ENCODE results near the gene IFT25.
"Not testable (repeated sequence)": the region's sequence is repeated elsewhere in the genome, so short reads cannot be mapped to it uniquely, and the experiment has no call there.

Gene IFT25

GRCh38 chr1:53888681-53889080 lies 56.8 kb downstream of the IFT25 start:
- H3K27ac ChIP-seq (ENCODE audit: extremely low read depth, low read depth, low read length), result no peak overlapping the region
- POLR2A ChIA-PET, result no interaction called here

GRCh38 chr1:53883600-53883999 lies 61.9 kb downstream of the IFT25 start:
- not testable (repeated sequence) for H3K27ac ChIP-seq (ENCODE audit: extremely low read depth, low read depth, low read length); H3K4me1 ChIP-seq (ENCODE audit: control insufficient read depth, insufficient read depth, low read length); H3K9me3 ChIP-seq (ENCODE audit: control insufficient read depth, insufficient read depth, low read depth, low read length); H3K4me3 ChIP-seq (ENCODE audit: low read depth, low read length)
- H3K36me3 ChIP-seq (ENCODE audit: control insufficient read depth in 2 of 2, insufficient read depth in 1 of 2, low read length in 2 of 2), result peaks cover 0 to 44% of the 10 kb centered on the region in 2 experiments; a peak in 2 of 3 replicates
- POLR2A ChIA-PET, result interaction anchor here (1.4 kb wide), 1 partner anchor 62 kb away, joined by 6 read pairs; the partner anchor contains the start of gene IFT25
- CTCF ChIA-PET, result interaction anchor here (1.3 to 1.6 kb wide), 2 partner anchors 23 to 64 kb away, joined by 5 to 7 read pairs; no protein-coding TSS in a partner anchor

More at GRCh38 chr1:53888681-53889080, 56.8 kb downstream of the IFT25 start:
- TF ChIP-seq ZBTB48 (tag by site-specific recombination; IDR thresholded peaks at IDR 0.05), result no peak
- no peak for TF ChIP-seq ZNF449 (tag by site-specific recombination; IDR thresholded peaks at IDR 0.05)
- CTCF ChIA-PET, result interaction anchor here (0.6 to 1.2 kb wide), 3 partner anchors 60 to 1111 kb away, joined by 3 to 4 read pairs (median 3); no protein-coding TSS in a partner anchor
- H3K36me3 ChIP-seq (ENCODE audit: control insufficient read depth in 2 of 2, insufficient read depth in 1 of 2, low read length in 2 of 2), result peaks cover 0 to 29% of the 10 kb centered on the region in 2 experiments; a peak in 1 of 3 replicates
- no peak overlapping the region for H3K4me3 ChIP-seq (ENCODE audit: low read depth, low read length)
- no peaks in the 10 kb centered on the region for H3K9me3 ChIP-seq (ENCODE audit: control insufficient read depth, insufficient read depth, low read depth, low read length)
- H3K4me1 ChIP-seq (ENCODE audit: control insufficient read depth, insufficient read depth, low read length), result no peaks in the 10 kb centered on the region

GRCh38 chr1:53881853-53882252 lies 63.6 kb downstream of the IFT25 start:
- H3K4me1 ChIP-seq (ENCODE audit: control insufficient read depth, insufficient read depth, low read length); H3K4me3 ChIP-seq (ENCODE audit: low read depth, low read length); H3K27ac ChIP-seq (ENCODE audit: extremely low read depth, low read depth, low read length); POLR2A ChIA-PET; H3K9me3 ChIP-seq (ENCODE audit: control insufficient read depth, insufficient read depth, low read depth, low read length): not testable (repeated sequence)
- TF ChIP-seq ZNF146 (tag by site-specific recombination; IDR thresholded peaks at IDR 0.05), result peak; percentile 96
- peak; percentile 78 for TF ChIP-seq ZNF580 (tag by site-specific recombination; IDR thresholded peaks at IDR 0.05)
- TF ChIP-seq ZNF280D (tag by site-specific recombination; IDR thresholded peaks at IDR 0.05), result 0 out of 2 replicates have a peak, but pooled peaks have one; percentile 67
- CTCF ChIA-PET, result interaction anchor here (0.5 to 0.8 kb wide), 4 partner anchors 10 to 1637 kb away, joined by 3 to 7 read pairs (median 4); no protein-coding TSS in a partner anchor
- H3K36me3 ChIP-seq (ENCODE audit: control insufficient read depth in 2 of 2, insufficient read depth in 1 of 2, low read length in 2 of 2), result peaks cover 11 to 46% of the 10 kb centered on the region in 2 experiments

- H3K36me3 ChIP-seq (ENCODE audit: control insufficient read depth in 2 of 2, insufficient read depth in 1 of 2, low read length in 2 of 2), result peaks cover 11 to 52% of the 10 kb centered on the region in 2 experiments
- TF ChIP-seq ZNF211 (tag by site-specific recombination; IDR thresholded peaks at IDR 0.05; ENCODE audit: low read depth) (no peak), ZNF416 (tag by site-specific recombination; IDR thresholded peaks at IDR 0.05) (no peak), ZNF292 (tag by site-specific recombination; IDR thresholded peaks at IDR 0.05; ENCODE audit: borderline replicate concordance, low read depth) (no peak), ZNF2 (tag by site-specific recombination; IDR thresholded peaks at IDR 0.05) (peak; percentile 33; the same call in 1 of the 2 replicates), ZNF654 (tag by site-specific recombination; IDR thresholded peaks at IDR 0.05; ENCODE audit: low read depth) (peak; percentile 43), INSM2 (tag by site-specific recombination; IDR thresholded peaks at IDR 0.05) (no peak), ZNF473 (tag by site-specific recombination; IDR thresholded peaks at IDR 0.05) (no peak), ZNF354C (tag by site-specific recombination; IDR thresholded peaks at IDR 0.05; ENCODE audit: borderline replicate concordance, low read depth) (no peak), ZNF510 (tag by site-specific recombination; IDR thresholded peaks at IDR 0.05; ENCODE audit: insufficient replicate concordance) (no peak), GLIS1 (tag by site-specific recombination; IDR thresholded peaks at IDR 0.05) (no peak), ZNF555 (tag by site-specific recombination; conservative IDR thresholded peaks at IDR 0.05) (no peak)
- CTCF ChIA-PET, result interaction anchor here (0.6 to 3.7 kb wide), 25 partner anchors 8 to 913 kb away, joined by 3 to 56 read pairs (median 3); partner anchors contain the start of gene YIPF1
- no peaks in the 10 kb centered on the region for H3K9me3 ChIP-seq (ENCODE audit: control insufficient read depth, insufficient read depth, low read depth, low read length)
- H3K4me3 ChIP-seq (ENCODE audit: low read depth, low read length), result no peak overlapping the region
- no peaks in the 10 kb centered on the region for H3K4me1 ChIP-seq (ENCODE audit: control insufficient read depth, insufficient read depth, low read length)
- no peak overlapping the region for H3K27ac ChIP-seq (ENCODE audit: extremely low read depth, low read depth, low read length)
- POLR2A ChIA-PET, result interaction anchor here (0.8 kb wide), 1 partner anchor 67 kb away, joined by 4 read pairs; the partner anchor contains the start of gene IFT25
Measured at GRCh38 chr1:53878492-53879105, 66.9 kb downstream of the IFT25 start.

All from HEK293 (cell line).